Brain pericyte (primary cell): ENCODE results near the gene THSD4.
"Not testable (repeated sequence)": the region's sequence is repeated elsewhere in the genome, so short reads cannot be mapped to it uniquely, and the experiment has no call there.

Source experiments
- DNase-seq: peaks from one replicate; pipeline ENCODE4 v3.0.0-alpha.2; 2012; ENCODE audit warnings: low read depth, low spot score

The THSD4 gene

GRCh38 chr15:71422530-71423259 is 307.4 kb downstream of the THSD4 start:
- no peak for DNase-seq

- DNase-seq, result no peak
These were observed 309.5 kb downstream of the THSD4 start for GRCh38 chr15:71424765-71425164.

GRCh38 chr15:71425388-71425787 is 310.1 kb downstream of the THSD4 start:
- DNase-seq, result no peak

- no peak for DNase-seq
These were observed 311.5 kb downstream of the THSD4 start for GRCh38 chr15:71426792-71427191.

- no peak for DNase-seq
These were observed 315.5 kb downstream of the THSD4 start for GRCh38 chr15:71430782-71431181.

GRCh38 chr15:71431343-71432336 is 316.4 kb downstream of the THSD4 start:
- DNase-seq, result no peak

GRCh38 chr15:71433402-71433801 is 318.1 kb downstream of the THSD4 start:
- no peak for DNase-seq

- no peak for DNase-seq
These were observed 319.5 kb downstream of the THSD4 start for GRCh38 chr15:71434774-71435173.

GRCh38 chr15:71435552-71435951 is 320.3 kb downstream of the THSD4 start:
- DNase-seq, result no peak

GRCh38 chr15:71436854-71437253 is 321.6 kb downstream of the THSD4 start:
- no peak for DNase-seq

GRCh38 chr15:71437404-71437803 is 322.1 kb downstream of the THSD4 start:
- no peak for DNase-seq

- no peak for DNase-seq
These were observed 322.6 kb downstream of the THSD4 start for GRCh38 chr15:71437919-71438318.

GRCh38 chr15:71439478-71439877 is 324.2 kb downstream of the THSD4 start:
- DNase-seq, result not testable (repeated sequence)

- DNase-seq, result no peak
These were observed 325.3 kb downstream of the THSD4 start for GRCh38 chr15:71440489-71441110.

GRCh38 chr15:71443538-71443937 is 328.3 kb downstream of the THSD4 start:
- no peak for DNase-seq

- DNase-seq, result no peak
These were observed 328.9 kb downstream of the THSD4 start for GRCh38 chr15:71444032-71444810.

GRCh38 chr15:71444866-71445590 is 329.8 kb downstream of the THSD4 start:
- DNase-seq, result no peak

- DNase-seq, result peak; percentile 41
These were observed 332.3 kb downstream of the THSD4 start for GRCh38 chr15:71447328-71448250.

- peak; percentile 63 for DNase-seq
These were observed 333.4 kb downstream of the THSD4 start for GRCh38 chr15:71448688-71449114.

- DNase-seq, result no peak
These were observed 334.1 kb downstream of the THSD4 start for GRCh38 chr15:71449363-71449762.
